A172 (cell line): ENCODE data around the gene CNTN5. TPM values are rescaled to one million over a fixed set of nuclear protein-coding genes. Genes with fewer than 3 reads are reported as not detected.
A peak's percentile ranks its signal among the peaks of the same experiment; 100 is the strongest.

ENCODE experiments used
- DNase-seq: peaks from one replicate; pipeline ENCODE4 v3.0.0-alpha.2; 2015; ENCODE audit warnings: low spot score
- total RNA-seq: library from RNA; depleted of rRNA; stranded (reverse); fragments of >200 nt; shearing (Covaris generic); gene quantifications from 2 replicates; pipeline ENCODE4 v1.2.3, GENCODE V29; 2014

The CNTN5 gene
- total RNA-seq, 1 experiment from 2014 or later = 0.12 TPM

GRCh38 chr11:100315946-100316345 lies 1295.2 kb downstream of the CNTN5 start:
- no peak for DNase-seq

GRCh38 chr11:100316952-100317351 lies 1296.2 kb downstream of the CNTN5 start:
- no peak for DNase-seq

DNA sequence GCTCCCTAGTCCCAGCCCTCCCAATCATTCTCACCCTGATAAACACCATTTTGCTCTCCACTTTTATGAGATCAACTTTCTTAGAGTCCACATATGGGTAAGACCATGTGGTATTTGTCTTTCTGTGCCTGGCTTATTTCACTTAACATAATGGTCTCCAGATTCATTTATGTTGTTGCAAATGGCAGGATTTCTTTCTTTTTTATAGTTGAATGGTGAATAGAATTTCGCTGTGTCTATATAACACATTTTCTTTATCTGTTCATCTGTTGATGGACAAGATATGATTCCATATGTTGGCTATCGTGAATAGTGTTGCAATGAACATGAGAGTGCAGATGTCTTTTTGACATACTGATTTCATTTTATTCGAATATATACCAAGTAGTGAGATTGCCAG lies 1298.9 kb downstream of the CNTN5 start:
- no peak for DNase-seq

DNA sequence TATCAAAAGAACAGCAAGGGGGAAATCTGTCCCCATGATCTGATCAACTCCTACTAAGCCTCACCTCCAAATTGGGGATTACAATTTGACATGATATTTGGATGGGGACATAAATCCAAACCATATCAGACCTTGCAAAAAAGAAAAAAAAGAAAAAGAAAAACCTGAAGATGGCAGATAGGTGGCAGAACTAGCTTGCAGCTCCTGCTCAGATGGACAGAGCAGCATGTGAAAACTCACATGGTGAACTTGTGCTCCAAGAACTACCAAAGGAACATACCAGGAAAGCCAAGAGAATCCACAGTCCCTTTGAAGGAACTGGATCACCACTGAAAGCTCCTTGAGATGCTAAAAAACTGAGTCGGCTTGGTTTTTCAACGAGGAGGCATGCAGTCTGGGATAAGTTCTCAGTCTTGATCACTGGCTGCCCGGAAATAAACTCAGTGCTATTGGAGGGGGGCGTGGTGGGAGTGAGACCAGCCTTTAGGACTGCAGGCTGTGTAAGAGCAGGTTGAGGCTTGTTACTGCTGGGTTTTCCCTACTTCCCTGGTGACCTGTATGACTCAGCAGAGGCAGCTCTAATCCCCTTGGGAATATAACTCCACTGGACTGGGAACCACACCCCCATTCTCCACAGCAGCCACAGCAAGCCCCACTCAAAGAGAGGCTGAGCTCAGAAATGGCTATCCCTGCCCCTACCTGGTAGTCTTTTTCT lies 1308.0 kb downstream of the CNTN5 start:
- peak; percentile 77 for DNase-seq

DNA sequence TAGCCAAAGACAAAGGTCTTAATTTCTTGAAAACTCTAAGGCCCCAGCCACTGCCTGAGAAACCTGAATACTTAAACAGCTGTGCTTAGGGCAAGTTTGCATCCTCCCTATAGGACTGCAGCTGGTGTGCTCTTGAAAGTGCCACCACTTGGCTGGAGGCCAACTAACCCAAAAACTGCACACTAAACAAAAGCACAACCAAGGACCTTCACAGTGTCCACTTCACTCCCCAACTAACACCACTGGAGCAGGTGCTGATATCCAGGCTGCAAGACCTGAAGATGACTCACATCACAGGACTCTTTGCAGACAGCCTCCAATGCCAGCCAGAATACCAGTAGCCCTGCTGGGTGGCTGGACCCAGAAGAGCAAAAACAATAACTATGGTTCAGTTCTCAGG lies 1308.6 kb downstream of the CNTN5 start:
- DNase-seq = peak; percentile 26

DNA sequence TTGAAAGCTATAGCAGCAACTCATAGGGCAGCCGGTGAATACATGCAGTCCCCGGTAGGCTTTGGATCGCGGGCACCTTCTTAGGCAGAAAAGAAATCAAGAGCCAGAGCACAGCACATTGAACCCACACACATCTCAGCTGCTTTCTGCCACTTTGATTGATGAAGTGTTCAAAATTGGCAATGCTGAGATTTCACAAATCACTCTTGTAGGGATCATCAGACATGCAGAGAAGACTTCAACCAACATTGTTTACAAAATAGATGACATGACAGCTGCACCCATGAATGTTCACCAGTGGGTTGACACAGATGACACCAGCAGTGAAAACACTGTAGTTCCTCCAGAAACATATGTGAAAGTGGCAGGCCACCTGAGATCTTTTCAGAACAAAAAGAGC lies 1316.1 kb downstream of the CNTN5 start:
- no peak for DNase-seq

DNA sequence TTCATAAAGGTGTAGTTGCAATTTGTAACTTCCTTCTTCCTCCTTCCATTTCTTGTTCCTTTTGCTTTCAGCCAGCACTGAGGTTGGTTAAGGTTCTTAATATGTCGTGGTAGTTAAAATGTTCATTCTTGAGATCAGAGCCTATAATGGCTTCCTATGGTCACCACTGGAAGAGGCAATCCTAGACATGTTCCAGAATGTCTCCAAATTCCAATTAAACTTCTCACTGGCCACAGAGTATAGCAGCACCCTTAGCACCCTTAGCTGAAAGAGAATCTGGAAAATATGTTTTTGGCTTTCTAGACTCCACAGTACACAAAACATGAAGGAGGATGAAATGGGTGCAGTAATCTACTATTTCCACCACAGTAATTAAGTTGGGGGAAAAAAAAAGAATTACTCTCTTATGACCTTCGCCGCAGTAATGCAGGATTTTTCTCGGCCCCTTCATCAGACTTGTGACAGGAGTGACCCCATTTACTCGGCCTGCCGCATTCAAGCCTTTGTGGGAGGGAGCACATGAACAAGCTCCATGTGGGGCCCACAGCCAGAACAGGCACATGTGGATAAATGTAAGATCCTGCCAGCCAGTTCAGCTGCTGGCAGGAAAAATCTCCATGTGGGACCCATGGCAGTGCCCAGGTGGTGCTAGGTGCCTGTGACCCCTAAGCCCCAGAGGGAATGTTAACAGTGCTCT lies 1317.5 kb downstream of the CNTN5 start:
- no peak for DNase-seq

- DNase-seq = no peak
Observed at GRCh38 chr11:100340466-100341319, 1319.9 kb downstream of the CNTN5 start.

DNA sequence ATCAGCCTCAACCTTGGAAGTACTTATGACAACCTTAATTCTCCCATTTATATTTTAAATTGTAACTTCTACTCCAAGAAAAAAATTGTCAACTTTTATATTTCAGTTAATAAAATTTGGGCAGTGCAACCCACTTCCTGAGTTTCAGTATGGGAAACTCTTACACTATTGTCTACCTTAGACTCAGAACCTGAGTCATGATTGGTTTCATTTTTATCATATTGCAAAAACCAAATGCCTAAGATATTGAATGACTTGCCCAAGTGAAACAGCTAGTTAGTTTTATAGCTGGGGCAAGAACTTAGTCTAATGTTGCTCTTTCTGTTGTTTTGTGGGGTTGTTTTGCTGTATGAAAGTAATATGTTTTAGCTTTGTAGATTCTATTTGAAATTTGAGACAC lies 1332.3 kb downstream of the CNTN5 start:
- DNase-seq = no peak

GRCh38 chr11:100354736-100355135 lies 1334.0 kb downstream of the CNTN5 start:
- no peak for DNase-seq

DNA sequence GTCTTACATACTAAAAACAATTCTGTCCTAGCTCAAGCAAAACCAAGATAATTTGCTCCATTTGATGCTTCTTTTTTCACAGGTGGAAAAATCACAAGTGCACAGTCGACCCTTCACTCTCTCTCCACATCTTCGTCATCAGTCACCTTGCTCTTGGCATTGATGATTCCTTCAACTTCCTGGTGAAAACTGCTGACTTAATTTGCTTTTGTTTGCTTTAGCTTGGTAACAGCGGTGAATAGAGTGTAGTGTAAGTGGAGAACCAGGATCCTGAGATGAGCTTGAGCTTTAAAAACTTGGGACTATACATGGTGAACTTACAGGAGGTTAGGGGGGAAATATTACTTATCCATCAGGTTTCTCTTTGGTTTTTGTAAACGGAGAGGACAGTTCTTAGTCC lies 1335.3 kb downstream of the CNTN5 start:
- DNase-seq = no peak

- no peak for DNase-seq
Observed at GRCh38 chr11:100359281-100359680, 1338.5 kb downstream of the CNTN5 start.

- no peak for DNase-seq
Observed at GRCh38 chr11:100367892-100368291, 1347.1 kb downstream of the CNTN5 start.

DNA sequence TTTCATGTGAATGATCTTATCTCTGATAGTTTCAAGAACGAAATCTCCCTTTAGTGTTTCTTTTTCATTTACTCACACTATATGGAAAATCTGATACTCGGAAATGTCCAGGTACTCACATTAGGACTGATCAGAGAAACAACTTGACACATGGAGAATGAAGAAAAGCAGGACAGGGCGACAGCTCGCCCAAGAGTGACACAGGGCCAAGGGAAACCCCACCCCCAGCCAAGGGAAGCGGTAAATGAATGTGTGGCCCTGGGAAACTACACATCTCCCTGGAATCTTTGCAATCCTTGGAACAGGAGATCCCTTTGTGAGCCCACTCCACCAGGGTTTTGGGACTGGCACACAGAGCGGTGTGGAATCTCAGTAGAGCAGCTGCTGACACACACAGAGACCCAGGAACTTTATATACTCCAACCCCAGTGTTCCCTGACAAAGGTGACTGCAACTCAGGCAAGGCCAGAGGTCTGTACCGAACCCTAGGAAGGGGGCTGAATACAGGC lies 1362.7 kb downstream of the CNTN5 start:
- no peak for DNase-seq

- DNase-seq = no peak
Observed at GRCh38 chr11:100396266-100396665, 1375.5 kb downstream of the CNTN5 start.

- DNase-seq = no peak
Observed at GRCh38 chr11:100397401-100397800, 1376.7 kb downstream of the CNTN5 start.

DNA sequence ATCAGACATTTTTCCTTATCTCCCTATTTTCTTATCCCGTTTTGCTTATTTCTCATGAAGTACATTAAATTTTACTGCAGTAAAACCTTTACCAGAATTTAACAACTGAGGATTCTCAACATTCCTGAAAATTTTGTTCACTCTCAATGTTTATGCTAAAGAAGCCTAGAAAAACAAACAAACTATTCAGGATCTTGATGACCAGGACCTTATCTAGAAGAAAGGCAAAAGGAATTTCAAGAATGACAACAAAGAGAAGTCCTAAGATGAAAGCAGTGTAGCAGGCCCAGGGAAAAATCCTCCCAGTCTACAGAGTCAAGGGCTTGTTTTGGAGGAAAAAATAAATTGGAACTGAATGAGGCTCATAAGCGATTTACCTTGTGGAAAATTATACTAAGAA lies 1383.1 kb downstream of the CNTN5 start:
- DNase-seq = peak; percentile 55

DNA sequence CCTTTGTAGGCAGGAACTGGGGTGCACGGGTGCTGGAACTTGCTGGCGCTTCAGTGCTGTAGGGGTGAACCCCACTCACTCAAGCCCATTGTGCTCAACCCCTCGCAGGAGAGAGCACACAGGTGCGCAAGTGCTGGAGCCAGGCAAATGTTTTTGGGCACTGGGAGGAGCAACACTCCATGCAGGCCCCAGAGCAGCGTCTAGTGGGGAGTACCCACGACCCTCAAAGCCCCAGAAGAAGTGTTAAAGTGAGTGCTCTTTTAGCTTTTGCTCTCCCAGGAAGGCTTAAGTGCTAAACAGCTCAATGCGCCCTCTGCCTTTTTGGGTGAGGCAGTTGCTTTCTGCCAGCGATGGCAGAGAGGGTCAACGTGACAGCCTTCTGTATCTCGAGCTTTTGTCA lies 1384.2 kb downstream of the CNTN5 start:
- no peak for DNase-seq
